NT2/D1 (cell line): Measurements from ENCODE around the gene IL17RB.

ENCODE experiments used
- SUZ12 ChIP-seq: IDR thresholded peaks from 2 replicates; pipeline ENCODE4 v1.6.1; 2011; ENCODE audit not compliant: insufficient read length, insufficient read depth; ENCODE audit errors: extremely low read depth
- YY1 ChIP-seq: IDR thresholded peaks from 2 replicates; pipeline ENCODE4 v1.6.1; 2011; ENCODE audit not compliant: insufficient read length, insufficient read depth
- ZNF274 ChIP-seq: IDR thresholded peaks from 2 replicates; pipeline ENCODE4 v1.6.1; 2011; ENCODE audit warnings: mild to moderate bottlenecking, low read depth, low read length

DNA sequence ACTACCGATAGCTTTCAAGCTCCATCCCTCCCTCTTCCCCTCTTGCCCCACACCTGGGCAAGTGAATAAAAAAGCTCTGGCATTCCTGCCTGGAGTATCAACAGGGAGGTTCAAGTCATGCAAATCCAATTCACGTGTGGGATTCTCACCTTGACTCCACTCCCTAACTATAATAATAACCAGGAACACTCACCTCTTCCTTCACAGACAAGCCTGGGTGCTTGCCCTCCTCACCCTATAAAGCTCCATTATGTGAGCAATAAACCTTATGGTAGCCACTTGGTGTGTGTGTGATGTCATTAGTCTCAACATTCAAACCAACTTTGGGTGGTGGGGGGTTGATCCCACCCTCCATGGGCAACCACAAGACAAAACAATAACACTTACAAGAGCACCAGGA lies 16.8 kb upstream of the IL17RB start:
- TF ChIP-seq YY1 (no peak), ZNF274 (no peak), SUZ12 (no peak)
